Right lung (tissue), 5 donors: ENCODE measurements around the gene FAM162A. TPM values are rescaled to one million over a fixed set of nuclear protein-coding genes. Genes with fewer than 3 reads are reported as not detected.

Experiments used
- polyA plus RNA-seq, 5 donors: library from polyadenylated mRNA; unstranded; fragments of 120-200 nt; gene quantifications; one replicate each; pipeline versions ENCODE4 v1.2.1 to v1.2.3, GENCODE V29; 2013; ENCODE audit warnings: inconsistent platforms in 1 of 5, low replicate concordance in 1 of 5; ENCODE audit not compliant: insufficient read length in 5 of 5, insufficient read depth in 1 of 5

Gene FAM162A
- polyA plus RNA-seq, 5 donors: 35.8 to 54.4 (median 42.9) TPM

Other genes with a start within 250 kb of the FAM162A start
- under 1 TPM in 3 of 5 donors, not detected in 2; 0.01 to 0.13 (median 0.01) TPM for gene CASR, start 200.5 kb upstream of the FAM162A start, polyA plus RNA-seq
- gene CSTA, start 58.9 kb upstream of the FAM162A start, polyA plus RNA-seq: 1 to 10 TPM in 3 of 5 donors, under 1 TPM in 2; 0.83 to 1.1 (median 1.0) TPM
- 10 to 100 TPM; 34.6 to 53.7 (median 40.8) TPM for gene MIX23, start 951 bp upstream of the FAM162A start, polyA plus RNA-seq
- gene WDR5B, start 31.9 kb downstream of the FAM162A start, polyA plus RNA-seq: 10 to 100 TPM in 2 of 5 donors, 1 to 10 TPM in 3; 6.9 to 12.5 (median 9.2) TPM
- 10 to 100 TPM; 35.4 to 51.1 (median 47.4) TPM for gene KPNA1, start 130.8 kb downstream of the FAM162A start, polyA plus RNA-seq
- gene PARP9, start 180.1 kb downstream of the FAM162A start, polyA plus RNA-seq: 10 to 100 TPM; 18.1 to 21.6 (median 21.1) TPM
- gene DTX3L, start 180.2 kb downstream of the FAM162A start, polyA plus RNA-seq: 10 to 100 TPM; 15.9 to 23.4 (median 20.0) TPM
- gene PARP15, start 193.5 kb downstream of the FAM162A start, polyA plus RNA-seq: 1 to 10 TPM in 3 of 5 donors, under 1 TPM in 2; 0.74 to 1.1 (median 1.0) TPM